ENCODE measurements around the gene B3GALNT2. TPM values are rescaled to one million over a fixed set of nuclear protein-coding genes. Genes with fewer than 3 reads are reported as not detected.
"Not testable (repeated sequence)": the region's sequence is repeated elsewhere in the genome, so short reads cannot be mapped to it uniquely, and the experiment has no call there.

The B3GALNT2 gene
- total and polyA plus RNA-seq, 2 of the 8 experiments (the other 6 are each of a cell fraction or from before 2014, with no cell fraction given): 15.4 to 39.4 TPM

DNA sequence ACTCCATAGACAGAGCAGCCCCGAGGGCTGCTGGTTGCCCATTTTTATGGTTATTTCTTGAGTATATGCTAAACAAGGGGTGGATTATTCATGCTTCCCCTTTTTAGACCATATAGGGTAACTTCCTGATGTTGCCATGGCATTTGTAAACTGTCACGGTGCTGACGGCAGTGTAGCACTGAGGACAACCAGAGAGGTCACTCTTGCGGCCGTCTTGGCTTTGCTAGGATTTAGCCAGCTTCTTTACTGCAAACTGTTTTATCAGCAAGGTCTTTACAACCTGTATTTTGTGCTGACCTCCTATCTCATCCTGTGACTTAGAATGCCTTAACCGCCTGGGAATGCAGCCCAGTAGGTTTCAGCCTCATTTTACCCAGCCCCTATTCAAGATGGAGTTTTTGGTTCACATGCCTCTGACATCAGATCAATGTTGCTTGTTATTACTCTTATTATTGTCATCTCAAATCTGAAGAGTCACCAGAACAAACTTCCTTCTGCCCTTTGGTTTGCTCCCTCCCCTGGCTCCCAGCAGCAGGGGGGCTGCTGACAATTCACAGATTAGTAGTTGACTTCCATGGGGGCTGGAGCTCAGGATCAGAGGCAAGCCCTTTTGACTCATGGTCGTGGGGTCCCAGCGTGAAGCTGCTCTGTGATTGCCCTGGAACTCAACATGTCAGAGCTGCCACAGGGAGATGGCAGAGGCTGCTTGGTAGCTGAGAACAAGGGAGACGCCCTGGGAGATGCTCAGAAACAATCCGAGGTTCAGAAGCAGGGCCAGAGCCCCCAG, 42.3 kb upstream of the B3GALNT2 start:
- H2BK15ac ChIP-seq (ENCODE audit: low read length); H2BK120ac ChIP-seq (replicated peaks; ENCODE audit: low read depth, low read length); DNase-seq (ENCODE audit: low read depth in 1 of 2, low spot score in 2 of 2); H2BK12ac ChIP-seq (ENCODE audit: low read depth, low read length); H3K4ac ChIP-seq (replicated peaks; ENCODE audit: insufficient read length, low read depth, low read length); H4K20me1 ChIP-seq (replicated peaks in 1 of 2; ENCODE audit: control insufficient read depth in 1 of 2, insufficient read depth in 2 of 2, low read length in 2 of 2); H3K79me2 ChIP-seq (ENCODE audit: control insufficient read depth in 1 of 2, insufficient read depth in 2 of 2, low read length in 2 of 2); H3K18ac ChIP-seq (ENCODE audit: extremely low read depth, low read length); H2AFZ ChIP-seq (ENCODE audit: low read length); H3K27ac ChIP-seq (ENCODE audit: low read depth, low read length); H2BK5ac ChIP-seq (ENCODE audit: low read depth, low read length); H2BK20ac ChIP-seq (ENCODE audit: low read length); H3K27me3 ChIP-seq (replicated peaks in 1 of 4; ENCODE audit: control insufficient read depth in 3 of 4, extremely low read depth in 1 of 4, insufficient read depth in 3 of 4, low read length in 3 of 4); H3K36me3 ChIP-seq (ENCODE audit: control insufficient read depth in 2 of 4, insufficient read depth in 4 of 4, low read length in 3 of 4); H4K5ac ChIP-seq (ENCODE audit: insufficient read length, low read depth, low read length); H3K4me3 ChIP-seq (ENCODE audit: extremely low read depth in 1 of 4, insufficient read depth in 2 of 4, low read depth in 3 of 4, low read length in 4 of 4); FAIRE-seq; H3K23me2 ChIP-seq (ENCODE audit: low read depth, low read length); H2AK5ac ChIP-seq (ENCODE audit: low read depth, low read length); H3K56ac ChIP-seq (replicated peaks; ENCODE audit: insufficient read length, low read depth, low read length); H3K9ac ChIP-seq (replicated peaks in 1 of 4; ENCODE audit: extremely low read depth in 1 of 4, low read depth in 3 of 4, low read length in 3 of 4); H3K79me1 ChIP-seq (ENCODE audit: low read depth, low read length); H3K4me1 ChIP-seq (replicated peaks in 1 of 4; ENCODE audit: control insufficient read depth in 3 of 4, insufficient read depth in 4 of 4, low read length in 3 of 4); H4K91ac ChIP-seq (replicated peaks; ENCODE audit: insufficient read length, low read length); H3K14ac ChIP-seq (ENCODE audit: insufficient read length); H3K9me3 ChIP-seq (ENCODE audit: insufficient read depth in 2 of 2, low read depth in 1 of 2, low read length in 1 of 2); H3K23ac ChIP-seq (ENCODE audit: insufficient read length): not testable (repeated sequence)
- TF ChIP-seq, protein P1, sequence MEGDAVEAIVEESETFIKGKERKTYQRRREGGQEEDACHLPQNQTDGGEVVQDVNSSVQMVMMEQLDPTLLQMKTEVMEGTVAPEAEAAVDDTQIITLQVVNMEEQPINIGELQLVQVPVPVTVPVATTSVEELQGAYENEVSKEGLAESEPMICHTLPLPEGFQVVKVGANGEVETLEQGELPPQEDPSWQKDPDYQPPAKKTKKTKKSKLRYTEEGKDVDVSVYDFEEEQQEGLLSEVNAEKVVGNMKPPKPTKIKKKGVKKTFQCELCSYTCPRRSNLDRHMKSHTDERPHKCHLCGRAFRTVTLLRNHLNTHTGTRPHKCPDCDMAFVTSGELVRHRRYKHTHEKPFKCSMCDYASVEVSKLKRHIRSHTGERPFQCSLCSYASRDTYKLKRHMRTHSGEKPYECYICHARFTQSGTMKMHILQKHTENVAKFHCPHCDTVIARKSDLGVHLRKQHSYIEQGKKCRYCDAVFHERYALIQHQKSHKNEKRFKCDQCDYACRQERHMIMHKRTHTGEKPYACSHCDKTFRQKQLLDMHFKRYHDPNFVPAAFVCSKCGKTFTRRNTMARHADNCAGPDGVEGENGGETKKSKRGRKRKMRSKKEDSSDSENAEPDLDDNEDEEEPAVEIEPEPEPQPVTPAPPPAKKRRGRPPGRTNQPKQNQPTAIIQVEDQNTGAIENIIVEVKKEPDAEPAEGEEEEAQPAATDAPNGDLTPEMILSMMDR (IDR thresholded peaks at IDR 0.05; ENCODE audit: control extremely low read depth in 1 of 3, insufficient read depth in 1 of 3, low read depth in 1 of 3, low read length in 3 of 3): peak; percentile 13 to 41 (median 17); a peak in 3 of 4 replicates
- TF ChIP-seq SRF (IDR thresholded peaks at IDR 0.05; ENCODE audit: low read depth, low read length): peak; percentile 29; the same call in 1 of the 2 replicates
- ChIA-PET CTCF (ENCODE audit: partially characterized antibody) (interaction anchor here (0.6 to 5.8 kb wide), 22 partner anchors 9 to 538 kb away, joined by 3 to 55 read pairs (median 4); no protein-coding TSS in a partner anchor), POLR2A (ENCODE audit: partially characterized antibody) (interaction anchor here (0.6 to 1.7 kb wide), 2 partner anchors 10 to 316 kb away, joined by 3 to 4 read pairs; no protein-coding TSS in a partner anchor)
- 68% methylated on average over 10 of the region's 10 CpGs; no CpG with 5 or more reads in 1 of the 2 experiments for WGBS, 2 experiments (ENCODE audit: extremely low coverage in 1 of 2, insufficient coverage in 1 of 2, insufficient read length in 1 of 2, insufficient replicate concordance in 2 of 2, low coverage in 1 of 2, low lambda C conversion rate in 2 of 2, missing lambda C conversion rate in 1 of 2)
- 0 out of 2 replicates have a peak overlapping the region, but pooled peaks have one; percentile 22 for H4K8ac ChIP-seq (ENCODE audit: extremely low read depth, insufficient read depth, low read length)
- 0 out of 4 replicates have a peak overlapping the region, but pooled peaks of 1 of the 2 experiments have one; percentile 20 for H3K4me2 ChIP-seq (ENCODE audit: insufficient read depth in 1 of 2, low read depth in 2 of 2, low read length in 2 of 2)

Measured in H1 (cell line).